Lower leg skin (tissue), 4 donors: Measurements from ENCODE around the gene PRELID1. TPM values are rescaled to one million over a fixed set of nuclear protein-coding genes. Genes with fewer than 3 reads are reported as not detected.

ENCODE experiments used
- DNase-seq, 2 donors: peaks; one replicate each; pipeline ENCODE4 v3.0.0-alpha.2; 2019; ENCODE audit warnings: low spot score in 2 of 2
- H3K4me3 ChIP-seq: fragments of 200-600 bp; sonication (generic); 2 replicates; pipeline ENCODE4 v1.5.1; 2017; ENCODE audit warnings: mild to moderate bottlenecking, low read depth; ENCODE audit not compliant: poor library complexity, severe bottlenecking
- CTCF ChIP-seq, 3 donors: fragments of 450-650 bp; IDR thresholded peaks; one replicate each; pipeline ENCODE4 v1.5.1; 2016; ENCODE audit warnings: antibody characterized with exemption in 3 of 3, mild to moderate bottlenecking in 3 of 3, moderate library complexity in 2 of 3
- POLR2A ChIP-seq, 2 donors: fragments of 450-650 bp; IDR thresholded peaks; one replicate each; pipeline ENCODE4 v1.6.1; 2016 to 2017; ENCODE audit warnings: antibody characterized with exemption in 2 of 2, mild to moderate bottlenecking in 1 of 2, moderate library complexity in 1 of 2
- WGBS, 2 donors: methylation state at CpG; one replicate each; pipeline ENCODE4 v1.1.5; 2018; 5-methylcytosine and 5-hydroxymethylcytosine counted together
- intact Hi-C: fragments of 100-400 bp; cut with DNase I; formaldehyde crosslinking; loops from one replicate; pipeline ENCODE4 v1.15.0; 2023; ENCODE audit warnings: low total_unique reads
- total RNA-seq, 4 donors: library from RNA; depleted of rRNA; stranded (reverse); fragments of >200 nt; gene quantifications; one replicate each; pipeline ENCODE4 v1.1.0, GENCODE V29; 2016

PRELID1 gene
- total RNA-seq, 4 donors from 2014 or later = 60.7 to 122 (median 96.7) TPM

- no peak for DNase-seq
- intact Hi-C loops = no loop called here
- H3K4me3 ChIP-seq = no peak overlapping the region
- 90 to 95% methylated on average over 6 of the region's 6 CpGs for WGBS, 2 donors
- TF ChIP-seq POLR2A (IDR thresholded peaks at IDR 0.05) = no peak
- TF ChIP-seq CTCF (IDR thresholded peaks at IDR 0.05) = no peak
Measured at GRCh38 chr5:177343777-177344176, 40.2 kb downstream of the PRELID1 start.

DNA sequence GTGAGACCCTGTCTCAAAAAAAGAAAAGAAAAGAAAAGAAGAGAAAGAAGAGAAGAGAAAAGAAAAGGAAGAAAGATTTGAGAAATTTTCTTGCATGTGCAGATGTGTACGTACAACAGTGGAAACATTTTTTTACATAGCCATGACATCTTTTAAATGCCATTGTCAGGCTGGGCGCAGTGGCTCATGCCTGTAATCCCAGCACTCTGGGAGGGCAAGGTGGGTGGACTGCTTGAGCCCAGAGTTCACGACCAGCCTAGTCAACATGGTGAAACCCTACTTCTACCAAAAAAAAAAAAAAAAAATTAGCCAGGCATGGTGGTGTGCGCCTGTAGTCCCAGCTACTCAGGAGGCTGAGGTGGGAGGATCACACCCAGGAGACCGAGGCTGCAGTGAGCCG, 41.3 kb downstream of the PRELID1 start:
- intact Hi-C loops = no loop called here
- H3K4me3 ChIP-seq = no peak overlapping the region
- no peak for TF ChIP-seq POLR2A (IDR thresholded peaks at IDR 0.05)
- no peak for TF ChIP-seq CTCF (IDR thresholded peaks at IDR 0.05)
- no peak for DNase-seq
- 93 to 96% methylated on average over 6 of the region's 6 CpGs for WGBS, 2 donors

GRCh38 chr5:177346820-177347219, 43.2 kb downstream of the PRELID1 start:
- 71 to 73% methylated on average over 4 of the region's 4 CpGs for WGBS, 2 donors
- no peak for DNase-seq
- H3K4me3 ChIP-seq = no peak overlapping the region
- intact Hi-C loops = no loop called here
- TF ChIP-seq CTCF (IDR thresholded peaks at IDR 0.05) = no peak
- TF ChIP-seq POLR2A (IDR thresholded peaks at IDR 0.05) = no peak

- WGBS, 2 donors = 82 to 85% methylated on average over 4 of the region's 4 CpGs
- H3K4me3 ChIP-seq = no peak overlapping the region
- no peak for TF ChIP-seq CTCF (IDR thresholded peaks at IDR 0.05)
- no peak for TF ChIP-seq POLR2A (IDR thresholded peaks at IDR 0.05)
- intact Hi-C loops = no loop called here
- DNase-seq = no peak
Measured at GRCh38 chr5:177347699-177348098, 44.1 kb downstream of the PRELID1 start.

GRCh38 chr5:177349362-177349647, 45.7 kb downstream of the PRELID1 start:
- 53 to 66% methylated on average over 3 of the region's 3 CpGs for WGBS, 2 donors
- no peak for TF ChIP-seq POLR2A (IDR thresholded peaks at IDR 0.05)
- TF ChIP-seq CTCF (IDR thresholded peaks at IDR 0.05) = no peak
- DNase-seq = no peak
- intact Hi-C loops = no loop called here
- H3K4me3 ChIP-seq = no peak overlapping the region

DNA sequence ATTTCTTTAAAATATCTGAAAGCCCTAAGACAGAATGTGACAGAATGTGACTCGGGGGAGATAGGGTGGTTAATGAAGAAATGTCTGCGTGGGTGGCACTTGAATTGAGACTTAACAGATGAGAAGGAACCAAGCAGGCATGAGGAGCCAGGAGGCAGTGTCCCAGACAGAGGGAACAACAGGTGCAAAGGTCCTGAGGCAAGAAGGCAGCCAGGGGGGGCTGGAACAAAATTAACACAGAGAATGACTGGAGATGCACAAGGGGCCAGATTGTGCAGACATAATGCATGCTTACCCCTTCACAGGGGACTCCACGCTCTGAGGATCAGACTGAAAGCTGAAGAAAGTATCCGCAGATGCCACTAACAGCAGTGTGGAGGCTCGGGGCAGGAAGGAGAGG, 46.2 kb downstream of the PRELID1 start:
- DNase-seq = no peak
- 73 to 78% methylated on average over 5 of the region's 5 CpGs for WGBS, 2 donors
- H3K4me3 ChIP-seq = no peak overlapping the region
- no peak for TF ChIP-seq POLR2A (IDR thresholded peaks at IDR 0.05)
- TF ChIP-seq CTCF (IDR thresholded peaks at IDR 0.05) = no peak
- intact Hi-C loops = no loop called here
